B cell (primary cell): Measurements from ENCODE around the gene CD14. TPM values are rescaled to one million over a fixed set of nuclear protein-coding genes. Genes with fewer than 3 reads are reported as not detected.

ENCODE experiments used
- ATAC-seq: fragments of 200-7000 bp; cut with Tn5 transposase; one replicate; pipeline ENCODE4 v1.10.0; 2021; ENCODE audit warnings: low read depth, mild to moderate bottlenecking, moderate number of reproducible peaks, moderate library complexity
- CTCF ChIA-PET: fragments of 350-600 bp; sonication (Branson Sonifier 250); formaldehyde crosslinking; loops from one replicate; lab custom pipeline; 2021; ENCODE audit warnings: antibody characterized with exemption, inconsistent platforms; lab: Charles Lee
- POLR2A ChIA-PET: fragments of 350-600 bp; sonication (Branson Sonifier 250); formaldehyde crosslinking; loops from one replicate; lab custom pipeline; 2021; ENCODE audit warnings: antibody characterized with exemption; lab: Charles Lee
- DNase-seq: peaks from one replicate; pipeline ENCODE4 v3.0.0; 2013
- H2AFZ ChIP-seq: 2 replicates; pipeline ENCODE4 v1.6.1; 2012; ENCODE audit warnings: mild to moderate bottlenecking, low read depth, low read length; ENCODE audit not compliant: insufficient read depth, poor library complexity, severe bottlenecking
- H3K27ac ChIP-seq, 2 donors: 1 replicate in 1 of 2; 2 replicates in 1 of 2; pipeline ENCODE4 v1.5.1; 2012 to 2013; ENCODE audit warnings: low read length in 2 of 2, mild to moderate bottlenecking in 2 of 2, moderate library complexity in 1 of 2
- H3K27me3 ChIP-seq, 4 experiments: fragments of 200-600 bp in 1 of 4; sonication (generic) in 1 of 4; replicated peaks in 1 of 4; 1 replicate in 2 of 4; 2 replicates in 2 of 4; pipeline versions ENCODE4 v1.6.1 to v1.7.0; 2013 to 2016; ENCODE audit warnings: low read length in 3 of 4, mild to moderate bottlenecking in 2 of 4, mixed read lengths in 1 of 4, moderate library complexity in 1 of 4; ENCODE audit not compliant: insufficient read depth in 4 of 4, control insufficient read depth in 3 of 4; ENCODE audit errors: control extremely low read depth in 1 of 4
- H3K36me3 ChIP-seq, 2 experiments: replicated peaks in 1 of 2; 1 replicate in 1 of 2; 2 replicates in 1 of 2; pipeline versions ENCODE4 v1.6.1 to v1.7.1; 2013; ENCODE audit warnings: low read length in 1 of 2; ENCODE audit not compliant: insufficient read depth in 2 of 2, control insufficient read depth in 1 of 2; ENCODE audit errors: control extremely low read depth in 1 of 2, extremely low read depth in 1 of 2
- H3K4me1 ChIP-seq, 2 donors: fragments of 200-600 bp in 1 of 2; sonication (generic) in 1 of 2; 1 replicate in 1 of 2; 2 replicates in 1 of 2; pipeline versions ENCODE4 v1.5.1 to v1.6.1; 2013 to 2017; ENCODE audit warnings: low read length in 2 of 2; ENCODE audit not compliant: control insufficient read depth in 2 of 2, insufficient read depth in 2 of 2
- H3K4me2 ChIP-seq: replicated peaks from 2 replicates; pipeline ENCODE3; 2012; ENCODE audit warnings: mild to moderate bottlenecking, low read depth, low read length; ENCODE audit not compliant: poor library complexity, severe bottlenecking
- H3K4me3 ChIP-seq, 5 experiments: fragments of 200-600 bp in 1 of 5; sonication (generic) in 1 of 5; 1 replicate in 3 of 5; 2 replicates in 2 of 5; pipeline versions ENCODE4 v1.5.1 to v1.7.0; 2011 to 2016; ENCODE audit warnings: low read length in 4 of 5, mild to moderate bottlenecking in 4 of 5, low read depth in 2 of 5, control low read depth in 1 of 5, moderate library complexity in 1 of 5; ENCODE audit not compliant: insufficient read depth in 1 of 5; ENCODE audit errors: control extremely low read depth in 1 of 5, extremely low read depth in 1 of 5
- H3K79me2 ChIP-seq: fragments of 200-600 bp; sonication (generic); one replicate; pipeline ENCODE4 v1.6.0; 2016; ENCODE audit warnings: low read length; ENCODE audit not compliant: control insufficient read depth, insufficient read depth
- H3K9ac ChIP-seq: fragments of 200-600 bp; sonication (generic); 2 replicates; pipeline ENCODE4 v1.6.1; 2017; ENCODE audit warnings: mild to moderate bottlenecking, low read length, moderate library complexity
- H3K9me3 ChIP-seq, 3 donors: one replicate each; pipeline versions ENCODE4 v1.6.1 to v1.7.1; 2013; ENCODE audit warnings: low read length in 2 of 3; ENCODE audit not compliant: control insufficient read depth in 2 of 3, insufficient read depth in 1 of 3; ENCODE audit errors: control extremely low read depth in 1 of 3
- H4K20me1 ChIP-seq: 2 replicates; pipeline ENCODE4 v1.6.0; 2012; ENCODE audit warnings: mild to moderate bottlenecking, low read length; ENCODE audit not compliant: insufficient read depth, control insufficient read depth, poor library complexity, severe bottlenecking
- H3K27ac Mint-ChIP-seq: one replicate; pipeline ENCODE4 v1.8.0; 2021; ENCODE audit warnings: mixed read lengths
- H3K27me3 Mint-ChIP-seq: one replicate; pipeline ENCODE4 v1.8.0; 2021; ENCODE audit warnings: mixed read lengths
- H3K4me1 Mint-ChIP-seq: one replicate; pipeline ENCODE4 v1.8.0; 2021; ENCODE audit warnings: mixed read lengths
- H3K4me3 Mint-ChIP-seq: one replicate; pipeline ENCODE4 v1.8.0; 2021; ENCODE audit warnings: mixed read lengths
- H3K9me3 Mint-ChIP-seq: one replicate; pipeline ENCODE4 v1.8.0; 2022; ENCODE audit warnings: mixed read lengths; ENCODE audit not compliant: insufficient read depth
- EZH2 ChIP-seq: IDR thresholded peaks from 2 replicates; pipeline ENCODE4 v1.6.1; 2012; ENCODE audit warnings: borderline replicate concordance, low read depth, mild to moderate bottlenecking, moderate library complexity, low read length; ENCODE audit not compliant: insufficient read depth, poor library complexity, severe bottlenecking
- WGBS: methylation state at CpG from one replicate; pipeline ENCODE4 v1.1.5; 2013; ENCODE audit warnings: missing lambda C conversion rate; ENCODE audit not compliant: insufficient coverage; 5-methylcytosine and 5-hydroxymethylcytosine counted together
- intact Hi-C: fragments of 100-400 bp; cut with micrococcal nuclease; formaldehyde crosslinking; loops from one replicate; pipeline ENCODE4 v1.10.0; 2022
- polyA plus RNA-seq: library from polyadenylated mRNA; depleted of rRNA; stranded (reverse); fragments of >200 nt; gene quantifications from 2 replicates; pipeline ENCODE4 v1.2.3, GENCODE V29; 2012
- total RNA-seq, 2 donors: library from RNA; stranded (reverse); fragments of 120-200 nt in 1 of 2; gene quantifications; 1 replicate in 1 of 2; 2 replicates in 1 of 2; pipeline versions ENCODE4 v1.2.3 to v1.2.4, GENCODE V29; 2013 to 2022
- TF ChIP-seq, protein P1 (sequence below): fragments of 200-600 bp; IDR thresholded peaks from one replicate; pipeline ENCODE4 v1.8.0; 2022; ENCODE audit warnings: antibody characterized with exemption, mild to moderate bottlenecking

CD14 gene
- total and polyA plus RNA-seq, 2 donors (not counting 1 experiment from before 2014, with no cell fraction given), result 1.8 to 11.4 TPM

GRCh38 chr5:140598836-140599235 lies 34.1 kb downstream of the CD14 start:
- Histone ChIP-seq H3K79me2 (no peaks in the 10 kb centered on the region), H3K4me2 (no peak overlapping the region), H3K9ac (no peak overlapping the region), H3K9me3 (peaks cover 0 to 5% (median 0%) of the 10 kb centered on the region in 3 donors), H3K4me3 (no peak overlapping the region), H3K27ac (no peak overlapping the region), H2AFZ (no peak overlapping the region), H3K27me3 (peaks cover 0 to 2% (median 1%) of the 10 kb centered on the region in 4 experiments), H4K20me1 (no peaks in the 10 kb centered on the region), H3K4me1 (no peaks in the 10 kb centered on the region), H3K36me3 (no peaks in the 10 kb centered on the region)
- no peak for ATAC-seq
- Mint-ChIP-seq H3K27me3 (peaks cover 13% of the 10 kb centered on the region), H3K27ac (no peak overlapping the region), H3K4me3 (no peak overlapping the region), H3K9me3 (no peaks in the 10 kb centered on the region), H3K4me1 (no peaks in the 10 kb centered on the region)
- CTCF ChIA-PET, result no interaction called here
- intact Hi-C loops, result no loop called here
- WGBS, result 71% methylated on average over 2 of the region's 2 CpGs
- no peak for DNase-seq
- TF ChIP-seq, protein P1, sequence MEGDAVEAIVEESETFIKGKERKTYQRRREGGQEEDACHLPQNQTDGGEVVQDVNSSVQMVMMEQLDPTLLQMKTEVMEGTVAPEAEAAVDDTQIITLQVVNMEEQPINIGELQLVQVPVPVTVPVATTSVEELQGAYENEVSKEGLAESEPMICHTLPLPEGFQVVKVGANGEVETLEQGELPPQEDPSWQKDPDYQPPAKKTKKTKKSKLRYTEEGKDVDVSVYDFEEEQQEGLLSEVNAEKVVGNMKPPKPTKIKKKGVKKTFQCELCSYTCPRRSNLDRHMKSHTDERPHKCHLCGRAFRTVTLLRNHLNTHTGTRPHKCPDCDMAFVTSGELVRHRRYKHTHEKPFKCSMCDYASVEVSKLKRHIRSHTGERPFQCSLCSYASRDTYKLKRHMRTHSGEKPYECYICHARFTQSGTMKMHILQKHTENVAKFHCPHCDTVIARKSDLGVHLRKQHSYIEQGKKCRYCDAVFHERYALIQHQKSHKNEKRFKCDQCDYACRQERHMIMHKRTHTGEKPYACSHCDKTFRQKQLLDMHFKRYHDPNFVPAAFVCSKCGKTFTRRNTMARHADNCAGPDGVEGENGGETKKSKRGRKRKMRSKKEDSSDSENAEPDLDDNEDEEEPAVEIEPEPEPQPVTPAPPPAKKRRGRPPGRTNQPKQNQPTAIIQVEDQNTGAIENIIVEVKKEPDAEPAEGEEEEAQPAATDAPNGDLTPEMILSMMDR, result no peak
- no peak for TF ChIP-seq EZH2
- POLR2A ChIA-PET, result no interaction called here

- H3K27ac Mint-ChIP-seq, result no peak overlapping the region
- Histone ChIP-seq H3K36me3 (no peaks in the 10 kb centered on the region), H3K9ac (no peak overlapping the region), H3K4me2 (no peak overlapping the region), H3K27ac (no peak overlapping the region), H2AFZ (no peak overlapping the region), H3K9me3 (peaks cover 0 to 6% (median 0%) of the 10 kb centered on the region in 3 donors), H4K20me1 (no peaks in the 10 kb centered on the region), H3K27me3 (peaks cover 0 to 2% (median 1%) of the 10 kb centered on the region in 4 experiments), H3K4me1 (no peaks in the 10 kb centered on the region), H3K79me2 (no peaks in the 10 kb centered on the region), H3K4me3 (no peak overlapping the region)
- TF ChIP-seq, protein P1, result no peak
- no peak for TF ChIP-seq EZH2
- ChIA-PET CTCF (no interaction called here), POLR2A (no interaction called here)
- ATAC-seq, result no peak
- peaks cover 13% of the 10 kb centered on the region for H3K27me3 Mint-ChIP-seq
- H3K4me1 Mint-ChIP-seq, result no peaks in the 10 kb centered on the region
- no peak for DNase-seq
- 100% methylated on average over 1 of the region's 1 CpG for WGBS
- intact Hi-C loops, result no loop called here
- no peaks in the 10 kb centered on the region for H3K9me3 Mint-ChIP-seq
- H3K4me3 Mint-ChIP-seq, result no peak overlapping the region
These were observed 36.6 kb downstream of the CD14 start for GRCh38 chr5:140596321-140596741.
